ENCODE data around the gene SLIT3. TPM values are rescaled to one million over a fixed set of nuclear protein-coding genes. Genes with fewer than 3 reads are reported as not detected.
A peak's percentile ranks its signal among the peaks of the same experiment; 100 is the strongest.

SLIT3 gene
- total RNA-seq, 1 donor from 2014 or later: 56.6 TPM

- Mint-ChIP-seq H3K27ac (no peak overlapping the region), H3K27me3 (peaks cover 8% of the 10 kb centered on the region), H3K4me3 (no peak overlapping the region), H3K4me1 (ENCODE audit: unreplicated experiment) (peaks cover 55% of the 10 kb centered on the region), H3K9me3 (no peaks in the 10 kb centered on the region), H3K36me3 (peaks cover 8% of the 10 kb centered on the region)
- no peak for TF ChIP-seq CTCF (conservative IDR thresholded peaks at IDR 0.05)
- no peak for DNase-seq (ENCODE audit: extremely low spot score, unreplicated experiment)
Observed at GRCh38 chr5:169083394-169084018, 217.4 kb downstream of the SLIT3 start.

- H3K27ac Mint-ChIP-seq: no peak overlapping the region
- H3K4me1 Mint-ChIP-seq (ENCODE audit: unreplicated experiment): peaks cover 39% of the 10 kb centered on the region
- peaks cover 2% of the 10 kb centered on the region for H3K27me3 Mint-ChIP-seq
- DNase-seq (ENCODE audit: extremely low spot score, unreplicated experiment): no peak
- TF ChIP-seq CTCF (conservative IDR thresholded peaks at IDR 0.05): no peak
- H3K4me3 Mint-ChIP-seq: no peak overlapping the region
- no peaks in the 10 kb centered on the region for H3K9me3 Mint-ChIP-seq
- peaks cover 5% of the 10 kb centered on the region for H3K36me3 Mint-ChIP-seq
Observed at GRCh38 chr5:169081000-169081724, 219.8 kb downstream of the SLIT3 start.

DNA sequence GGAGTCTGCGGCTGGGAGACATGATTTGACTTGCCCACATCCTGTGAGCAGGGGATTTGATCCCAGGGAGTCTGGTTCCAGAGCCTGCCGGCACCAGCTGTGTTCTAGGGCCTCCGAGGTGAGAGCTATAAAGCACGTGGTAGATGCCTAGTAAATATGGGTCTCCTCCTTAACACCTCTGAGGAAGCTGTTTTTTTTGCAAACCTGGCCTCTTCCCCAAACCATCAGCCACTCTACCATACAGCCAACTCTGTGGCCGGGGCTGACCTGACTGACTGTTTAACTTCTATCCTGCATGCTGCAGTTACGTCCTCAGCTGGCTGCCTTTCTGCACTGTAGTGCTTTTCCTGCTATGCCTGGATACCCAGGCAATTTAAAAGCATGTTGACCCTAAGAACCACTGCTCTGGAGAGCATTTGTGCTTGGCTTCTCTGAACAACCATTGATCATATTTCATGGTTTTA is 220.5 kb downstream of the SLIT3 start:
- Mint-ChIP-seq H3K27me3 (peaks cover 6% of the 10 kb centered on the region), H3K9me3 (no peaks in the 10 kb centered on the region), H3K27ac (peak overlapping the region; percentile 44), H3K36me3 (peaks cover 5% of the 10 kb centered on the region), H3K4me1 (ENCODE audit: unreplicated experiment) (peaks cover 43% of the 10 kb centered on the region), H3K4me3 (no peak overlapping the region)
- TF ChIP-seq CTCF (conservative IDR thresholded peaks at IDR 0.05): no peak
- DNase-seq (ENCODE audit: extremely low spot score, unreplicated experiment): no peak

DNA sequence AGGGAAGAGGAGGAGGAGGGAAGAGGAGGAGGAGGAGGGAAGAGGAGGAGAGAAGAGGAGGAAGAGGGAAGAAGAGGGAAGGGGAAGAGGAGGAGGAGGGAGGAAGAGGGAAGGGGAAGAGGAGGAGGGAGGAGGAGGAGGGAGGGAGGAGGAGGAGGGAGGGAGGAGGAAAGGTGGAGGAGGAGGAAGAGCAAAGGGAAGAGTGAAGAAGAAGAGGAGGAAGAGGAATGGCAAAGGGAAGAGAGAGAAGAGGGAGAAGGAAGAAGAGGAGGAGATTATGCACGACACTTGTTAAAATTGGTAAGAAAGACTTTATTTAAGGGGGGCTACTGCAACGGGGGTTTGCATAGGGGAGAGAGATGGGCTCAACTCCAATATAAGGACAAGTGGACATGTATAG is 221.2 kb downstream of the SLIT3 start:
- Mint-ChIP-seq H3K4me1 (ENCODE audit: unreplicated experiment) (peaks cover 43% of the 10 kb centered on the region), H3K27me3 (peaks cover 10% of the 10 kb centered on the region), H3K27ac (no peak overlapping the region), H3K9me3 (no peaks in the 10 kb centered on the region), H3K36me3 (no peaks in the 10 kb centered on the region), H3K4me3 (no peak overlapping the region)
- no peak for DNase-seq (ENCODE audit: extremely low spot score, unreplicated experiment)
- TF ChIP-seq CTCF (conservative IDR thresholded peaks at IDR 0.05): no peak

GRCh38 chr5:169074839-169075238 is 226.1 kb downstream of the SLIT3 start:
- H3K4me3 Mint-ChIP-seq: no peak overlapping the region
- H3K4me1 Mint-ChIP-seq (ENCODE audit: unreplicated experiment): peaks cover 31% of the 10 kb centered on the region
- H3K9me3 Mint-ChIP-seq: peaks cover 5% of the 10 kb centered on the region

More at GRCh38 chr5:169074839-169075238, 226.1 kb downstream of the SLIT3 start:
- Mint-ChIP-seq H3K27me3 (peaks cover 10% of the 10 kb centered on the region), H3K27ac (no peak overlapping the region), H3K36me3 (no peaks in the 10 kb centered on the region)
- no peak for TF ChIP-seq CTCF (conservative IDR thresholded peaks at IDR 0.05)
- DNase-seq (ENCODE audit: extremely low spot score, unreplicated experiment): no peak
